Measurements from ENCODE around the gene LRRC61.
A peak's percentile ranks its signal among the peaks of the same experiment; 100 is the strongest.

The LRRC61 gene

GRCh38 chr7:150345012-150345411, 21.9 kb downstream of the LRRC61 start:
- Mint-ChIP-seq H3K36me3 (ENCODE audit: low read depth) (no peaks in the 10 kb centered on the region), H3K4me3 (no peak overlapping the region), H3K27ac (no peak overlapping the region), H3K4me1 (ENCODE audit: low read depth) (peaks cover 7% of the 10 kb centered on the region), H3K9me3 (peaks cover 3% of the 10 kb centered on the region), H3K27me3 (peaks cover 34% of the 10 kb centered on the region)
- DNase-seq: no peak

GRCh38 chr7:150346922-150347321, 23.8 kb downstream of the LRRC61 start:
- H3K4me1 Mint-ChIP-seq (ENCODE audit: low read depth): no peaks in the 10 kb centered on the region
- no peaks in the 10 kb centered on the region for H3K36me3 Mint-ChIP-seq (ENCODE audit: low read depth)
- no peak overlapping the region for H3K4me3 Mint-ChIP-seq
- no peak for DNase-seq
- H3K9me3 Mint-ChIP-seq: peaks cover 3% of the 10 kb centered on the region
- no peak overlapping the region for H3K27ac Mint-ChIP-seq
- H3K27me3 Mint-ChIP-seq: peaks cover 21% of the 10 kb centered on the region

GRCh38 chr7:150351587-150352194, 28.5 kb downstream of the LRRC61 start:
- no peak for DNase-seq
- Mint-ChIP-seq H3K9me3 (no peaks in the 10 kb centered on the region), H3K27me3 (no peaks in the 10 kb centered on the region), H3K27ac (no peak overlapping the region), H3K4me1 (ENCODE audit: low read depth) (peaks cover 11% of the 10 kb centered on the region), H3K36me3 (ENCODE audit: low read depth) (no peaks in the 10 kb centered on the region), H3K4me3 (no peak overlapping the region)

GRCh38 chr7:150355666-150356059, 32.5 kb downstream of the LRRC61 start:
- Mint-ChIP-seq H3K36me3 (ENCODE audit: low read depth) (no peaks in the 10 kb centered on the region), H3K4me1 (ENCODE audit: low read depth) (peaks cover 41% of the 10 kb centered on the region), H3K4me3 (no peak overlapping the region), H3K27me3 (no peaks in the 10 kb centered on the region), H3K9me3 (no peaks in the 10 kb centered on the region), H3K27ac (no peak overlapping the region)
- no peak for DNase-seq

GRCh38 chr7:150356265-150356897, 33.2 kb downstream of the LRRC61 start:
- H3K36me3 Mint-ChIP-seq (ENCODE audit: low read depth): no peaks in the 10 kb centered on the region
- DNase-seq: no peak
- no peak overlapping the region for H3K4me3 Mint-ChIP-seq
- H3K27ac Mint-ChIP-seq: peak overlapping the region; percentile 33
- no peaks in the 10 kb centered on the region for H3K9me3 Mint-ChIP-seq
- H3K27me3 Mint-ChIP-seq: no peaks in the 10 kb centered on the region
- H3K4me1 Mint-ChIP-seq (ENCODE audit: low read depth): peaks cover 41% of the 10 kb centered on the region

- Mint-ChIP-seq H3K27me3 (no peaks in the 10 kb centered on the region), H3K4me3 (peak overlapping the region; percentile 69), H3K9me3 (no peaks in the 10 kb centered on the region), H3K4me1 (ENCODE audit: low read depth) (peaks cover 41% of the 10 kb centered on the region), H3K36me3 (ENCODE audit: low read depth) (no peaks in the 10 kb centered on the region), H3K27ac (peak overlapping the region; percentile 94)
- DNase-seq: peak; percentile 76
Observed at GRCh38 chr7:150357270-150357669, 34.1 kb downstream of the LRRC61 start.

GRCh38 chr7:150357771-150358427, 34.7 kb downstream of the LRRC61 start:
- Mint-ChIP-seq H3K36me3 (ENCODE audit: low read depth) (no peaks in the 10 kb centered on the region), H3K4me1 (ENCODE audit: low read depth) (peaks cover 41% of the 10 kb centered on the region), H3K27me3 (no peaks in the 10 kb centered on the region), H3K27ac (peak overlapping the region; percentile 94), H3K9me3 (no peaks in the 10 kb centered on the region), H3K4me3 (peak overlapping the region; percentile 69)
- no peak for DNase-seq

GRCh38 chr7:150358433-150358832, 35.3 kb downstream of the LRRC61 start:
- Mint-ChIP-seq H3K9me3 (no peaks in the 10 kb centered on the region), H3K4me1 (ENCODE audit: low read depth) (peaks cover 41% of the 10 kb centered on the region), H3K27ac (peak overlapping the region; percentile 94), H3K27me3 (no peaks in the 10 kb centered on the region), H3K4me3 (no peak overlapping the region), H3K36me3 (ENCODE audit: low read depth) (no peaks in the 10 kb centered on the region)
- DNase-seq: no peak

- H3K4me3 Mint-ChIP-seq: no peak overlapping the region
- no peaks in the 10 kb centered on the region for H3K36me3 Mint-ChIP-seq (ENCODE audit: low read depth)
- H3K9me3 Mint-ChIP-seq: no peaks in the 10 kb centered on the region
- no peaks in the 10 kb centered on the region for H3K27me3 Mint-ChIP-seq
- peak overlapping the region; percentile 30 for H3K27ac Mint-ChIP-seq
- DNase-seq: no peak
- H3K4me1 Mint-ChIP-seq (ENCODE audit: low read depth): peaks cover 45% of the 10 kb centered on the region
Observed at GRCh38 chr7:150358988-150359621, 36.0 kb downstream of the LRRC61 start.

- no peaks in the 10 kb centered on the region for H3K9me3 Mint-ChIP-seq
- DNase-seq: no peak
- H3K27ac Mint-ChIP-seq: peak overlapping the region; percentile 71
- H3K36me3 Mint-ChIP-seq (ENCODE audit: low read depth): no peaks in the 10 kb centered on the region
- no peaks in the 10 kb centered on the region for H3K27me3 Mint-ChIP-seq
- H3K4me1 Mint-ChIP-seq (ENCODE audit: low read depth): peaks cover 50% of the 10 kb centered on the region
- H3K4me3 Mint-ChIP-seq: no peak overlapping the region
Observed at GRCh38 chr7:150359622-150360362, 36.6 kb downstream of the LRRC61 start.

- no peaks in the 10 kb centered on the region for H3K9me3 Mint-ChIP-seq
- H3K4me3 Mint-ChIP-seq: no peak overlapping the region
- H3K36me3 Mint-ChIP-seq (ENCODE audit: low read depth): no peaks in the 10 kb centered on the region
- no peaks in the 10 kb centered on the region for H3K27me3 Mint-ChIP-seq
- peaks cover 52% of the 10 kb centered on the region for H3K4me1 Mint-ChIP-seq (ENCODE audit: low read depth)
- DNase-seq: no peak
- no peak overlapping the region for H3K27ac Mint-ChIP-seq
Observed at GRCh38 chr7:150360363-150361058, 37.4 kb downstream of the LRRC61 start.

GRCh38 chr7:150361402-150361801, 38.2 kb downstream of the LRRC61 start:
- no peak overlapping the region for H3K4me3 Mint-ChIP-seq
- H3K27ac Mint-ChIP-seq: no peak overlapping the region
- H3K4me1 Mint-ChIP-seq (ENCODE audit: low read depth): peaks cover 51% of the 10 kb centered on the region
- no peaks in the 10 kb centered on the region for H3K36me3 Mint-ChIP-seq (ENCODE audit: low read depth)
- DNase-seq: no peak
- no peaks in the 10 kb centered on the region for H3K9me3 Mint-ChIP-seq
- H3K27me3 Mint-ChIP-seq: no peaks in the 10 kb centered on the region

- Mint-ChIP-seq H3K27ac (no peak overlapping the region), H3K27me3 (no peaks in the 10 kb centered on the region), H3K36me3 (ENCODE audit: low read depth) (no peaks in the 10 kb centered on the region), H3K9me3 (no peaks in the 10 kb centered on the region), H3K4me1 (ENCODE audit: low read depth) (peaks cover 47% of the 10 kb centered on the region), H3K4me3 (no peak overlapping the region)
- no peak for DNase-seq
Observed at GRCh38 chr7:150361807-150362621, 38.9 kb downstream of the LRRC61 start.

Measured in activated T-cell treated with anti-CD3 and anti-CD28 coated beads, Interleukin-2, amount 50 U/mL, for 24 hours (primary cell).